Measurements from ENCODE around the gene PHLDB2. TPM values are rescaled to one million over a fixed set of nuclear protein-coding genes. Genes with fewer than 3 reads are reported as not detected.
A peak's percentile ranks its signal among the peaks of the same experiment; 100 is the strongest.

PHLDB2 gene
- total RNA-seq, 1 experiment from 2014 or later = 90.1 TPM

- Histone ChIP-seq H3K4me2 (ENCODE audit: low read length) (no peak overlapping the region), H3K36me3 (ENCODE audit: low read depth, low read length) (peaks cover 74% of the 10 kb centered on the region), H3K9me3 (ENCODE audit: low read length) (no peaks in the 10 kb centered on the region), H3K79me2 (ENCODE audit: low read length) (peaks cover 56% of the 10 kb centered on the region), H3K27me3 (ENCODE audit: low read length) (no peaks in the 10 kb centered on the region), H3K9me2 (replicated peaks; ENCODE audit: low read length) (no peaks in the 10 kb centered on the region), H4K20me1 (ENCODE audit: low read length) (no peaks in the 10 kb centered on the region), H3K4me1 (ENCODE audit: insufficient read depth, low read length) (peaks cover 76% of the 10 kb centered on the region), H3K9ac (ENCODE audit: low read length) (no peak overlapping the region), H2AFZ (ENCODE audit: low read length) (no peak overlapping the region), H3F3A (ENCODE audit: low read length, unreplicated experiment) (peaks cover 12% of the 10 kb centered on the region), H3K27ac (ENCODE audit: low read length) (no peak overlapping the region), H3K4me3 (ENCODE audit: low read length) (no peak overlapping the region)
- ChIA-PET CTCF (interaction anchor here (0.6 kb wide), 1 partner anchor 205 kb away, joined by 3 read pairs; no protein-coding TSS in a partner anchor), POLR2A (ENCODE audit: unreplicated experiment) (no interaction called here)
- intact Hi-C loops (cut with micrococcal nuclease) = no loop called here
- ATAC-seq = no peak
- TF ChIP-seq EZH2phosphoT487 (IDR thresholded peaks at IDR 0.05; ENCODE audit: borderline replicate concordance, low read length) (no peak), EZH2 (IDR thresholded peaks at IDR 0.05; ENCODE audit: low read length, unreplicated experiment) (no peak), CTCF (conservative IDR thresholded peaks at IDR 0.05; ENCODE audit: low read depth, low read length) (no peak)
- DNase-seq = no peak
- BruUV-seq (replicated peaks) = no TSS peak
These were observed 62.1 kb downstream of the PHLDB2 start for GRCh38 chr3:111921181-111921580.

GRCh38 chr3:111923095-111923771 lies 64.2 kb downstream of the PHLDB2 start:
- H3K27me3 ChIP-seq (ENCODE audit: low read length) = no peaks in the 10 kb centered on the region
- ChIA-PET CTCF (no interaction called here), POLR2A (ENCODE audit: unreplicated experiment) (interaction anchor here (0.7 kb wide), 1 partner anchor 56 kb away, joined by 3 read pairs; the partner anchor contains the start of gene ABHD10)
- H3K9me3 ChIP-seq (ENCODE audit: low read length) = no peaks in the 10 kb centered on the region
- no peaks in the 10 kb centered on the region for H3K9me2 ChIP-seq (replicated peaks; ENCODE audit: low read length)
- TF ChIP-seq EZH2phosphoT487 (IDR thresholded peaks at IDR 0.05; ENCODE audit: borderline replicate concordance, low read length) (no peak), CTCF (conservative IDR thresholded peaks at IDR 0.05; ENCODE audit: low read depth, low read length) (no peak), EZH2 (IDR thresholded peaks at IDR 0.05; ENCODE audit: low read length, unreplicated experiment) (no peak)
- peak; percentile 90 for DNase-seq
- no peak overlapping the region for H3K4me3 ChIP-seq (ENCODE audit: low read length)
- BruUV-seq (replicated peaks) = TSS peak; percentile 78
- H3K4me2 ChIP-seq (ENCODE audit: low read length) = peak overlapping the region; percentile 42
- peak; percentile 66 for ATAC-seq
- peaks cover 75% of the 10 kb centered on the region for H3K36me3 ChIP-seq (ENCODE audit: low read depth, low read length)
- H2AFZ ChIP-seq (ENCODE audit: low read length) = no peak overlapping the region
- H3K4me1 ChIP-seq (ENCODE audit: insufficient read depth, low read length) = peaks cover 65% of the 10 kb centered on the region
- H3K79me2 ChIP-seq (ENCODE audit: low read length) = peaks cover 66% of the 10 kb centered on the region
- no peaks in the 10 kb centered on the region for H3F3A ChIP-seq (ENCODE audit: low read length, unreplicated experiment)
- peak overlapping the region; percentile 80 for H3K27ac ChIP-seq (ENCODE audit: low read length)
- peak overlapping the region; percentile 26 for H3K9ac ChIP-seq (ENCODE audit: low read length)
- H4K20me1 ChIP-seq (ENCODE audit: low read length) = no peaks in the 10 kb centered on the region
- intact Hi-C loops (cut with micrococcal nuclease) = no loop called here

GRCh38 chr3:111923806-111924205 lies 64.7 kb downstream of the PHLDB2 start:
- Histone ChIP-seq H3K27me3 (ENCODE audit: low read length) (no peaks in the 10 kb centered on the region), H3F3A (ENCODE audit: low read length, unreplicated experiment) (no peaks in the 10 kb centered on the region), H3K9me3 (ENCODE audit: low read length) (no peaks in the 10 kb centered on the region), H3K4me3 (ENCODE audit: low read length) (no peak overlapping the region), H2AFZ (ENCODE audit: low read length) (no peak overlapping the region), H3K36me3 (ENCODE audit: low read depth, low read length) (peaks cover 75% of the 10 kb centered on the region), H3K27ac (ENCODE audit: low read length) (peak overlapping the region; percentile 80), H3K4me1 (ENCODE audit: insufficient read depth, low read length) (peaks cover 62% of the 10 kb centered on the region), H3K4me2 (ENCODE audit: low read length) (peak overlapping the region; percentile 42), H3K9me2 (replicated peaks; ENCODE audit: low read length) (no peaks in the 10 kb centered on the region), H4K20me1 (ENCODE audit: low read length) (no peaks in the 10 kb centered on the region), H3K9ac (ENCODE audit: low read length) (peak overlapping the region; percentile 26), H3K79me2 (ENCODE audit: low read length) (peaks cover 66% of the 10 kb centered on the region)
- no peak for TF ChIP-seq EZH2 (IDR thresholded peaks at IDR 0.05; ENCODE audit: low read length, unreplicated experiment)
- no peak for TF ChIP-seq CTCF (conservative IDR thresholded peaks at IDR 0.05; ENCODE audit: low read depth, low read length)
- TF ChIP-seq EZH2phosphoT487 (IDR thresholded peaks at IDR 0.05; ENCODE audit: borderline replicate concordance, low read length) = no peak
- TSS peak; percentile 55 for BruUV-seq (replicated peaks)
- ChIA-PET CTCF (no interaction called here), POLR2A (ENCODE audit: unreplicated experiment) (interaction anchor here (0.7 kb wide), 1 partner anchor 55 kb away, joined by 3 read pairs; the partner anchor contains the start of gene ABHD10)
- DNase-seq (peak; percentile 35), ATAC-seq (no peak)
- intact Hi-C loops (cut with micrococcal nuclease) = no loop called here

Data from PC-3 (cell line).